Glutamatergic neuron (in vitro differentiated cells): ENCODE measurements around the gene GJA4. TPM values are rescaled to one million over a fixed set of nuclear protein-coding genes. Genes with fewer than 3 reads are reported as not detected.

Experiments used
- DNase-seq: peaks from one replicate; pipeline ENCODE4 v3.0.0; 2022
- H3K27ac Mint-ChIP-seq: one replicate; pipeline ENCODE4 v1.8.0; 2020; ENCODE audit warnings: mild to moderate bottlenecking, mixed read lengths, inconsistent platforms; ENCODE audit not compliant: unreplicated experiment
- H3K27me3 Mint-ChIP-seq: one replicate; pipeline ENCODE4 v1.8.0; 2020; ENCODE audit warnings: mild to moderate bottlenecking, moderate library complexity, mixed read lengths, inconsistent platforms; ENCODE audit not compliant: unreplicated experiment
- H3K36me3 Mint-ChIP-seq: one replicate; pipeline ENCODE4 v1.8.0; 2020; ENCODE audit warnings: mild to moderate bottlenecking, mixed read lengths, inconsistent platforms; ENCODE audit not compliant: unreplicated experiment
- H3K4me1 Mint-ChIP-seq: one replicate; pipeline ENCODE4 v1.8.0; 2020; ENCODE audit warnings: mild to moderate bottlenecking, low read depth, mixed read lengths, inconsistent platforms; ENCODE audit not compliant: unreplicated experiment
- H3K4me3 Mint-ChIP-seq: one replicate; pipeline ENCODE4 v1.8.0; 2020; ENCODE audit warnings: mild to moderate bottlenecking, mixed read lengths, inconsistent platforms; ENCODE audit not compliant: unreplicated experiment
- H3K9me3 Mint-ChIP-seq: one replicate; pipeline ENCODE4 v1.8.0; 2020; ENCODE audit warnings: mild to moderate bottlenecking, moderate library complexity, mixed read lengths, inconsistent platforms; ENCODE audit not compliant: unreplicated experiment
- total RNA-seq: library from RNA; stranded (reverse); fragmentation: NEBNext Ultra II Directional; extraction: Animal tissue kit (Norgen Biotek cat#: 25700); gene quantifications from one replicate; pipeline ENCODE4 v1.2.1, GENCODE V29; 2021; ENCODE audit not compliant: unreplicated experiment
- TF ChIP-seq, protein P1 (sequence below): fragments of 200-600 bp; sonication (generic); IDR thresholded peaks from one replicate; pipeline ENCODE4 v1.5.0; 2021; ENCODE audit not compliant: partially characterized antibody, unreplicated experiment

Gene GJA4
- total RNA-seq, 1 donor from 2014 or later = not detected

GRCh38 chr1:34833711-34834110 lies 40.9 kb downstream of the GJA4 start:
- H3K9me3 Mint-ChIP-seq = no peaks in the 10 kb centered on the region
- DNase-seq = no peak

DNA sequence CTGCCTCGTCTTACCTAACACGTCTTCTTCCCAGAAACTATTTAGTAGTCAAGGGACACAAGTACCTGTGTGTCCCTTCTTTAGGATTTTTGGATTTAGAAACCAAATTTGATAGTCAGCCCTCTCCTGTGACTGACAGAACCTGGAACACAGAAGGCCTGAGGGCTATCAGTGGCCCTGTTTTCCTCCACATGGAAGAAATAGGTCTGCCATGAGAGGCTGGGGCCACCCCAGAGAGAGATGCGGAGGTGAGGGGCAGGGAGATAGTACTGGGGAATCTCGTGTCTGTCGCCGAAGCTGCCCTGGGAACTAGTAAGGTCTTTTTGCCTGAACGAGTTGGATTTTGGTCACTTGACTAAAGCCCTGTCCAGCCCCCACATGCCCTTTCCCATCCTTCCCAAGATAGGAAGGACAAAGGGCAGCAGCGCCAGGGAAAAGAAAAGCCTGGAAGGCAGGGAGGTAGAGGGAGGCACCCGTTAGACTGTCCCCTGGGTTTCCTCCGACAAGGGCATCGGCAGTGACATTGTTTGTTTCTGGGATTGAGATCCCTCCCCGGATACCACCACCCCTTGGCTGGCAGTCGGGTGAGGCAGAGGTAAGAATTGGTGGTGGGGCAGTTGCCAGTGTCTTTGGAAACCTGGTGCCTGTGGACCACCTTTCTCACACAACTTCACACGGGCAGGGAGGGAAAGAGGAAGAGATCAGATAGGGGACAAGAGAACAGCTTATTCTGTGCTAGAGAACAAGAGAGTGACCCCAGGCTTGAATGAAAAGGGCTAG lies 46.9 kb downstream of the GJA4 start:
- no peak for DNase-seq
- Mint-ChIP-seq H3K36me3 (no peaks in the 10 kb centered on the region), H3K4me1 (peaks cover 8% of the 10 kb centered on the region), H3K27me3 (no peaks in the 10 kb centered on the region), H3K9me3 (no peaks in the 10 kb centered on the region), H3K4me3 (no peak overlapping the region), H3K27ac (no peak overlapping the region)
- TF ChIP-seq, protein P1, sequence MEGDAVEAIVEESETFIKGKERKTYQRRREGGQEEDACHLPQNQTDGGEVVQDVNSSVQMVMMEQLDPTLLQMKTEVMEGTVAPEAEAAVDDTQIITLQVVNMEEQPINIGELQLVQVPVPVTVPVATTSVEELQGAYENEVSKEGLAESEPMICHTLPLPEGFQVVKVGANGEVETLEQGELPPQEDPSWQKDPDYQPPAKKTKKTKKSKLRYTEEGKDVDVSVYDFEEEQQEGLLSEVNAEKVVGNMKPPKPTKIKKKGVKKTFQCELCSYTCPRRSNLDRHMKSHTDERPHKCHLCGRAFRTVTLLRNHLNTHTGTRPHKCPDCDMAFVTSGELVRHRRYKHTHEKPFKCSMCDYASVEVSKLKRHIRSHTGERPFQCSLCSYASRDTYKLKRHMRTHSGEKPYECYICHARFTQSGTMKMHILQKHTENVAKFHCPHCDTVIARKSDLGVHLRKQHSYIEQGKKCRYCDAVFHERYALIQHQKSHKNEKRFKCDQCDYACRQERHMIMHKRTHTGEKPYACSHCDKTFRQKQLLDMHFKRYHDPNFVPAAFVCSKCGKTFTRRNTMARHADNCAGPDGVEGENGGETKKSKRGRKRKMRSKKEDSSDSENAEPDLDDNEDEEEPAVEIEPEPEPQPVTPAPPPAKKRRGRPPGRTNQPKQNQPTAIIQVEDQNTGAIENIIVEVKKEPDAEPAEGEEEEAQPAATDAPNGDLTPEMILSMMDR = no peak

More at GRCh38 chr1:34833711-34834110, 40.9 kb downstream of the GJA4 start:
- Mint-ChIP-seq H3K36me3 (no peaks in the 10 kb centered on the region), H3K27ac (no peak overlapping the region), H3K27me3 (no peaks in the 10 kb centered on the region), H3K4me3 (no peak overlapping the region), H3K4me1 (no peaks in the 10 kb centered on the region)
- TF ChIP-seq, protein P1 = no peak

DNA sequence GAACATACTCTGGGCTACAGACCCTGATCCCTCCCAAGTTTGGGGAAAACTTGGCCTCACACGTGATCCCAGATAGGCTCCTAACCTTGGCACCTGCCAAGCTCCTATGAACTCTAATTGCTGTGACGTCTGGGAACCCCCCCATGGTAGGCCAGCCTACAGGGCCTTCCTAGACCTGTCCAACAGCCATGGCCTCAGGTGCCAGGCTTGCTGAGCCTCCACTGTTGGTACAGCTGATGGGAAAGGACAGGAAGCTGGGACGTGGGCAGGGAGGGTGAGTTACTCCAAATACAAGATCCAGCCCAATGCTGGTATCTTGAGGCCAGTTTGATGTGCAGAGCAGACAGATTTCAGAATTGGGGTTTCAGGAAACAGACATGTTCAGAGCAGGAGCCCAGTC lies 47.6 kb downstream of the GJA4 start:
- peaks cover 2% of the 10 kb centered on the region for H3K27me3 Mint-ChIP-seq
- no peak for DNase-seq
- H3K9me3 Mint-ChIP-seq = no peaks in the 10 kb centered on the region
- no peak overlapping the region for H3K4me3 Mint-ChIP-seq
- H3K27ac Mint-ChIP-seq = no peak overlapping the region
- H3K4me1 Mint-ChIP-seq = peaks cover 11% of the 10 kb centered on the region
- TF ChIP-seq, protein P1 = no peak
- no peaks in the 10 kb centered on the region for H3K36me3 Mint-ChIP-seq

- DNase-seq = no peak
- H3K4me3 Mint-ChIP-seq = no peak overlapping the region
- H3K4me1 Mint-ChIP-seq = peaks cover 11% of the 10 kb centered on the region
- TF ChIP-seq, protein P1 = no peak
- H3K36me3 Mint-ChIP-seq = no peaks in the 10 kb centered on the region
- H3K27me3 Mint-ChIP-seq = peaks cover 2% of the 10 kb centered on the region
- no peaks in the 10 kb centered on the region for H3K9me3 Mint-ChIP-seq
- H3K27ac Mint-ChIP-seq = no peak overlapping the region
Measured at GRCh38 chr1:34842073-34842472, 49.3 kb downstream of the GJA4 start.

DNA sequence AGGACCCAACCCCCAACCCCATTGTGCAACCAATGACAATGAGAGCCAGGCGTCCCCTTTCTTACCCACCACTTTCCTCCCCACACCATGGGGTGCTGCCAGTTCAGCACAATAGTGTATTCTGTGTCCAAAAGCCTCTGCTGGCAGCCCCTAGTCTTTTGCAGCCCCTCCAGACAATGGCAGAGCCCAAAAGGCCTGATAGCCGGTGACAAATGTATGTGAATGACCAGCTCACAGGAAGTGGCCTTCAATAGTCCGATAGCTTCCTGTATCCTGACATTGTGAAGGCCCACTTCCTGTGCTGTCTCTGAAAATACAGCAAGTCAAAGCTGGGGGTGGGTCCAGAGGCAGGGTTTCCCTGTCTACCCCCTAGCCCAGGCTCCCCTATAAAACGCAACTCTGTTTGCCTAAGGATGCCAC lies 50.2 kb downstream of the GJA4 start:
- Mint-ChIP-seq H3K27me3 (peaks cover 2% of the 10 kb centered on the region), H3K9me3 (no peaks in the 10 kb centered on the region), H3K27ac (no peak overlapping the region), H3K4me3 (no peak overlapping the region), H3K36me3 (no peaks in the 10 kb centered on the region), H3K4me1 (peaks cover 11% of the 10 kb centered on the region)
- no peak for DNase-seq
- TF ChIP-seq, protein P1 = no peak
